Astrocyte (in vitro differentiated cells and primary cell): ENCODE measurements around the gene FBXL7. TPM values are rescaled to one million over a fixed set of nuclear protein-coding genes. Genes with fewer than 3 reads are reported as not detected.

Experiments
- DNase-seq: peaks from one replicate; pipeline ENCODE4 v3.0.0-alpha.2; 2010; ENCODE audit warnings: low read depth
- FAIRE-seq: peaks from 2 replicates; lab custom pipeline; 2011; peaks lifted over from hg19 to GRCh38; lab: Jason Lieb, UNC
- H2AFZ ChIP-seq: 2 replicates; pipeline ENCODE4 v1.6.0; 2012; ENCODE audit warnings: low read depth, low read length, inconsistent platforms
- H3K27ac ChIP-seq: 2 replicates; pipeline ENCODE4 v1.5.1; 2011; ENCODE audit warnings: low read depth, low read length, inconsistent platforms
- H3K27me3 ChIP-seq: 2 replicates; pipeline ENCODE4 v1.6.0; 2011; ENCODE audit warnings: low read length, inconsistent platforms; ENCODE audit not compliant: insufficient read depth
- H3K36me3 ChIP-seq: 2 replicates; pipeline ENCODE4 v1.5.1; 2011; ENCODE audit warnings: low read length, inconsistent platforms; ENCODE audit not compliant: insufficient read depth
- H3K4me1 ChIP-seq: 2 replicates; pipeline ENCODE4 v1.5.1; 2011; ENCODE audit warnings: low read length, inconsistent platforms; ENCODE audit not compliant: insufficient read depth
- H3K4me2 ChIP-seq: 2 replicates; pipeline ENCODE4 v1.6.0; 2012; ENCODE audit warnings: low read length, inconsistent platforms
- H3K4me3 ChIP-seq: 2 replicates; pipeline ENCODE4 v1.5.1; 2011; ENCODE audit warnings: low read depth, mild to moderate bottlenecking, low read length, inconsistent platforms; ENCODE audit not compliant: insufficient read depth
- H3K79me2 ChIP-seq: 2 replicates; pipeline ENCODE4 v1.6.0; 2012; ENCODE audit warnings: mild to moderate bottlenecking, low read length, inconsistent platforms; ENCODE audit not compliant: insufficient read depth
- H3K9ac ChIP-seq: 2 replicates; pipeline ENCODE4 v1.6.0; 2012; ENCODE audit warnings: mild to moderate bottlenecking, low read length, inconsistent platforms
- H3K9me3 ChIP-seq: 2 replicates; pipeline ENCODE4 v1.5.1; 2012; ENCODE audit warnings: low read depth, mild to moderate bottlenecking, low read length, inconsistent platforms; ENCODE audit not compliant: insufficient read depth
- H4K20me1 ChIP-seq: 2 replicates; pipeline ENCODE4 v1.6.0; 2012; ENCODE audit warnings: low read length, inconsistent platforms; ENCODE audit not compliant: insufficient read depth
- H3K27ac Mint-ChIP-seq: one replicate; pipeline ENCODE4 v1.8.0; 2021; ENCODE audit warnings: mild to moderate bottlenecking, mixed read lengths; ENCODE audit not compliant: unreplicated experiment
- H3K27me3 Mint-ChIP-seq: one replicate; pipeline ENCODE4 v1.8.0; 2021; ENCODE audit warnings: low read depth, mixed read lengths; ENCODE audit not compliant: unreplicated experiment
- H3K36me3 Mint-ChIP-seq: one replicate; pipeline ENCODE4 v1.8.0; 2021; ENCODE audit warnings: low read depth, mixed read lengths; ENCODE audit not compliant: unreplicated experiment
- H3K4me1 Mint-ChIP-seq: one replicate; pipeline ENCODE4 v1.8.0; 2021; ENCODE audit warnings: low read depth, mixed read lengths; ENCODE audit not compliant: unreplicated experiment
- H3K4me3 Mint-ChIP-seq: one replicate; pipeline ENCODE4 v1.8.0; 2021; ENCODE audit warnings: mild to moderate bottlenecking, moderate library complexity, mixed read lengths; ENCODE audit not compliant: unreplicated experiment
- H3K9me3 Mint-ChIP-seq: one replicate; pipeline ENCODE4 v1.8.0; 2021; ENCODE audit warnings: mild to moderate bottlenecking, mixed read lengths; ENCODE audit not compliant: unreplicated experiment
- CTCF ChIP-seq: IDR thresholded peaks from 2 replicates; pipeline ENCODE4 v1.5.1; 2011; ENCODE audit warnings: low read depth, mild to moderate bottlenecking, inconsistent platforms, low read length, moderate library complexity; ENCODE audit not compliant: insufficient read depth
- EZH2 ChIP-seq: IDR thresholded peaks from 2 replicates; pipeline ENCODE4 v1.6.1; 2012; ENCODE audit warnings: mild to moderate bottlenecking, low read length, inconsistent platforms; ENCODE audit not compliant: insufficient read depth
- total RNA-seq: library from RNA; stranded (reverse); gene quantifications from 2 replicates; pipeline ENCODE4 v1.2.1, GENCODE V29; 2021

The FBXL7 gene
- total RNA-seq, 1 donor from 2014 or later, result 21.0 TPM

- Histone ChIP-seq H3K27ac (no peak overlapping the region), H3K9ac (no peak overlapping the region), H3K27me3 (no peaks in the 10 kb centered on the region), H4K20me1 (peaks cover 13% of the 10 kb centered on the region), H3K4me1 (no peaks in the 10 kb centered on the region), H3K4me2 (no peak overlapping the region), H3K36me3 (no peaks in the 10 kb centered on the region), H3K9me3 (no peaks in the 10 kb centered on the region), H3K79me2 (peaks cover 9% of the 10 kb centered on the region), H2AFZ (no peak overlapping the region), H3K4me3 (no peak overlapping the region)
- H3K36me3 Mint-ChIP-seq, result peaks cover 1% of the 10 kb centered on the region
- H3K4me3 Mint-ChIP-seq, result no peak overlapping the region
- H3K27me3 Mint-ChIP-seq, result no peaks in the 10 kb centered on the region
- no peak for FAIRE-seq
- no peak overlapping the region for H3K27ac Mint-ChIP-seq
- peaks cover 3% of the 10 kb centered on the region for H3K4me1 Mint-ChIP-seq
- H3K9me3 Mint-ChIP-seq, result peaks cover 8% of the 10 kb centered on the region
- DNase-seq, result no peak
- no peak for TF ChIP-seq CTCF
- no peak for TF ChIP-seq EZH2
These were observed 231.7 kb downstream of the FBXL7 start for GRCh38 chr5:15731699-15732098.

GRCh38 chr5:15734058-15734457 is 234.1 kb downstream of the FBXL7 start:
- no peak for FAIRE-seq
- H3K36me3 Mint-ChIP-seq, result peaks cover under 1% of the 10 kb centered on the region
- H3K9me3 Mint-ChIP-seq, result no peaks in the 10 kb centered on the region
- H3K9me3 ChIP-seq, result no peaks in the 10 kb centered on the region
- no peaks in the 10 kb centered on the region for H3K36me3 ChIP-seq
- no peaks in the 10 kb centered on the region for H3K27me3 Mint-ChIP-seq
- TF ChIP-seq EZH2 (no peak), CTCF (no peak)
- peaks cover 28% of the 10 kb centered on the region for H4K20me1 ChIP-seq
- no peak overlapping the region for H3K4me3 ChIP-seq
- H3K4me1 ChIP-seq, result no peaks in the 10 kb centered on the region
- H3K27ac ChIP-seq, result no peak overlapping the region
- H3K27me3 ChIP-seq, result no peaks in the 10 kb centered on the region
- DNase-seq, result no peak
- H3K9ac ChIP-seq, result no peak overlapping the region
- H3K4me1 Mint-ChIP-seq, result peaks cover under 1% of the 10 kb centered on the region
- no peak overlapping the region for H3K4me3 Mint-ChIP-seq
- H2AFZ ChIP-seq, result no peak overlapping the region
- H3K4me2 ChIP-seq, result no peak overlapping the region
- peaks cover 7% of the 10 kb centered on the region for H3K79me2 ChIP-seq
- no peak overlapping the region for H3K27ac Mint-ChIP-seq

GRCh38 chr5:15737036-15737821 is 237.2 kb downstream of the FBXL7 start:
- Mint-ChIP-seq H3K27me3 (no peaks in the 10 kb centered on the region), H3K4me1 (no peaks in the 10 kb centered on the region), H3K9me3 (no peaks in the 10 kb centered on the region), H3K4me3 (no peak overlapping the region), H3K36me3 (no peaks in the 10 kb centered on the region), H3K27ac (no peak overlapping the region)
- TF ChIP-seq CTCF (no peak), EZH2 (no peak)
- H3K79me2 ChIP-seq, result peaks cover 9% of the 10 kb centered on the region
- no peaks in the 10 kb centered on the region for H3K4me1 ChIP-seq
- FAIRE-seq (no peak), DNase-seq (no peak)
- H3K4me2 ChIP-seq, result no peak overlapping the region
- peaks cover 26% of the 10 kb centered on the region for H4K20me1 ChIP-seq
- H3K4me3 ChIP-seq, result no peak overlapping the region
- H3K27ac ChIP-seq, result no peak overlapping the region
- no peaks in the 10 kb centered on the region for H3K36me3 ChIP-seq
- H3K9ac ChIP-seq, result no peak overlapping the region
- H3K9me3 ChIP-seq, result no peaks in the 10 kb centered on the region
- no peaks in the 10 kb centered on the region for H3K27me3 ChIP-seq
- H2AFZ ChIP-seq, result no peak overlapping the region
